ENCODE results near the gene RNF208. TPM values are rescaled to one million over a fixed set of nuclear protein-coding genes. Genes with fewer than 3 reads are reported as not detected.
A peak's percentile ranks its signal among the peaks of the same experiment; 100 is the strongest.

RNF208 gene
- total and polyA plus RNA-seq, 9 of the 15 experiments (the other 6 are each of a cell fraction or from before 2014, with no cell fraction given): 0.15 to 6.9 (median 0.50) TPM; not detected in 2

GRCh38 chr9:137243626-137244485, 21.8 kb upstream of the RNF208 start:
- H3K9ac ChIP-seq (ENCODE audit: insufficient read depth in 1 of 2, low read depth in 2 of 2, low read length in 2 of 2): peak overlapping the region; percentile 17 to 100; a peak in 3 of 4 replicates
- peaks cover 4% of the 10 kb centered on the region for H3K9me1 ChIP-seq (ENCODE audit: control insufficient read depth, insufficient read depth, low read length)
- H2AFZ ChIP-seq (ENCODE audit: low read depth, low read length): no peak overlapping the region
- H4K20me1 ChIP-seq (replicated peaks; ENCODE audit: control insufficient read depth, insufficient read depth, low read length): peaks cover 30% of the 10 kb centered on the region
- 52% methylated on average over 15 of the region's 15 CpGs for WGBS (ENCODE audit: insufficient coverage, low coverage, missing lambda C conversion rate)
- in situ Hi-C loops (cut with MboI) (loop anchor here (25.0 kb wide), 1 partner anchor 457 kb away; the partner anchor contains the start of genes CCDC183 and TMEM141), intact Hi-C loops (cut with micrococcal nuclease) (loop anchor here (5.0 to 10.0 kb wide), 2 partner anchors 58 to 459 kb away; partner anchors contain the start of gene NRARP)
- H3K4me1 ChIP-seq (replicated peaks in 1 of 2; ENCODE audit: control insufficient read depth in 2 of 2, insufficient read depth in 2 of 2, low read length in 2 of 2): peaks cover 21 to 79% of the 10 kb centered on the region in 2 experiments; a peak in 4 of 5 replicates
- no peaks in the 10 kb centered on the region for H3K27me3 ChIP-seq (ENCODE audit: control insufficient read depth in 2 of 2, insufficient read depth in 2 of 2, low read length in 2 of 2)
- DNase-seq (ENCODE audit: extremely low read depth in 1 of 4, low spot score in 3 of 4) (peak in 1 of 4 experiments; percentile 41), ATAC-seq (peak; percentile 8), FAIRE-seq (peak; percentile 70)
- H3K4me3 ChIP-seq: no peak overlapping the region
- H3K79me2 ChIP-seq (ENCODE audit: control insufficient read depth, insufficient read depth, low read length): peaks cover 47% of the 10 kb centered on the region
- ChIA-PET CTCF (ENCODE audit: low intra/inter-chr PET ratio) (no interaction called here), POLR2A (interaction anchor here (0.6 to 6.5 kb wide), 17 partner anchors 10 to 483 kb away, joined by 3 to 221 read pairs (median 4); partner anchors contain the start of genes EXD3, NELFB, NOXA1 and STPG3)
- H3K4me2 ChIP-seq (ENCODE audit: insufficient read depth, low read length): peak overlapping the region; percentile 47
- no peaks in the 10 kb centered on the region for H3K9me3 ChIP-seq (replicated peaks; ENCODE audit: control insufficient read depth, insufficient read depth, low read depth, low read length)
- H3K27ac ChIP-seq (ENCODE audit: extremely low read depth, low read depth, low read length): no peak overlapping the region; the same call in 2 of the 3 replicates
- H3K36me3 ChIP-seq (ENCODE audit: control insufficient read depth, insufficient read depth, low read length): peaks cover 27% of the 10 kb centered on the region
- BruUV-seq (replicated peaks): no TSS peak
- TF ChIP-seq CREB3L1 (IDR thresholded peaks at IDR 0.05; ENCODE audit: borderline replicate concordance, low read depth) (no peak), TFAP4 (CRISPR knock-in tag; IDR thresholded peaks at IDR 0.05; ENCODE audit: borderline replicate concordance) (peak; percentile 35; the same call in 1 of the 2 replicates), ZNF445 (CRISPR knock-in tag; IDR thresholded peaks at IDR 0.05; ENCODE audit: low read depth) (0 out of 2 replicates have a peak, but pooled peaks have one; percentile 68), MCM2 (IDR thresholded peaks at IDR 0.05; ENCODE audit: low read depth) (no peak), ELK1 (CRISPR knock-in tag; IDR thresholded peaks at IDR 0.05) (no peak), ESRRB (CRISPR knock-in tag; IDR thresholded peaks at IDR 0.05; ENCODE audit: borderline replicate concordance) (0 out of 2 replicates have a peak, but pooled peaks have one; percentile 4), ZNF518B (CRISPR knock-in tag; IDR thresholded peaks at IDR 0.05) (no peak), RFX5 (IDR thresholded peaks at IDR 0.05; ENCODE audit: low read depth, low read length) (no peak)

Data from K562 (cell line).